Endodermal cell (in vitro differentiated cells): Measurements from ENCODE around the gene PMS1. TPM values are rescaled to one million over a fixed set of nuclear protein-coding genes. Genes with fewer than 3 reads are reported as not detected.
A peak's percentile ranks its signal among the peaks of the same experiment; 100 is the strongest.

Experiments used
- DNase-seq: peaks from one replicate; pipeline ENCODE4 v3.0.0-alpha.2; 2017
- H3K27ac ChIP-seq: 2 replicates; pipeline ENCODE4 v1.5.1; 2013; ENCODE audit warnings: mild to moderate bottlenecking, low read depth, low read length, moderate library complexity
- H3K27me3 ChIP-seq: 2 replicates; pipeline ENCODE4 v1.6.1; 2013; ENCODE audit warnings: mild to moderate bottlenecking, low read length, moderate library complexity; ENCODE audit not compliant: insufficient read depth, control insufficient read depth, poor library complexity, severe bottlenecking
- H3K36me3 ChIP-seq: 2 replicates; pipeline ENCODE4 v1.7.0; 2013; ENCODE audit warnings: mild to moderate bottlenecking, low read length, moderate library complexity; ENCODE audit not compliant: control insufficient read depth, insufficient read depth
- H3K4me1 ChIP-seq: one replicate; pipeline ENCODE4 v1.7.0; 2013; ENCODE audit warnings: low read length; ENCODE audit not compliant: control insufficient read depth, insufficient read depth
- H3K4me3 ChIP-seq: 2 replicates; pipeline ENCODE4 v1.5.1; 2013; ENCODE audit warnings: mild to moderate bottlenecking, low read length, moderate library complexity
- H3K9ac ChIP-seq: 2 replicates; pipeline ENCODE4 v1.6.1; 2013; ENCODE audit warnings: mild to moderate bottlenecking, low read length, moderate library complexity; ENCODE audit not compliant: poor library complexity, severe bottlenecking; ENCODE audit errors: extremely low read depth
- H3K9me3 ChIP-seq: 2 replicates; pipeline ENCODE4 v1.6.1; 2013; ENCODE audit warnings: mild to moderate bottlenecking, low read length, moderate library complexity; ENCODE audit not compliant: control insufficient read depth
- H3K27ac Mint-ChIP-seq: 2 replicates; pipeline ENCODE4 v1.8.0; 2020; ENCODE audit warnings: mixed read lengths
- H3K27me3 Mint-ChIP-seq: 2 replicates; pipeline ENCODE4 v1.8.0; 2021; ENCODE audit warnings: mild to moderate bottlenecking, mixed read lengths; ENCODE audit not compliant: insufficient read depth
- H3K36me3 Mint-ChIP-seq: 2 replicates; pipeline ENCODE4 v1.8.0; 2020; ENCODE audit warnings: low read depth, mixed read lengths
- H3K4me1 Mint-ChIP-seq: 2 replicates; pipeline ENCODE4 v1.8.0; 2020; ENCODE audit warnings: mixed read lengths
- H3K4me3 Mint-ChIP-seq: 2 replicates; pipeline ENCODE4 v1.8.0; 2020; ENCODE audit warnings: mild to moderate bottlenecking, moderate library complexity, mixed read lengths
- H3K9me3 Mint-ChIP-seq: 2 replicates; pipeline ENCODE4 v1.8.0; 2020; ENCODE audit warnings: mild to moderate bottlenecking, mixed read lengths
- WGBS, 2 experiments: methylation state at CpG; one replicate each; pipeline versions ENCODE4 v1.1.5 to v1.1.7; 2013; ENCODE audit warnings: missing lambda C conversion rate in 2 of 2, mixed read lengths in 1 of 2; ENCODE audit not compliant: insufficient coverage in 1 of 2, insufficient read length in 1 of 2; 5-methylcytosine and 5-hydroxymethylcytosine counted together
- total RNA-seq, 2 donors: library from RNA; stranded (reverse); fragmentation: NEBNext Ultra II Directional in 1 of 2; extraction: Animal tissue kit (Norgen Biotek cat#: 25700) in 1 of 2; gene quantifications; 2 replicates in 1 of 2; 3 replicates in 1 of 2; pipeline ENCODE4 v1.2.1, GENCODE V29; 2021
- TF ChIP-seq, protein P1 (sequence below): fragments of 200-600 bp; sonication (generic); conservative IDR thresholded peaks from 2 replicates; pipeline ENCODE4 v1.5.0; 2021; ENCODE audit warnings: antibody characterized with exemption, mild to moderate bottlenecking

PMS1 gene
- total RNA-seq, 2 donors from 2014 or later: 51.9 to 61.5 TPM

DNA sequence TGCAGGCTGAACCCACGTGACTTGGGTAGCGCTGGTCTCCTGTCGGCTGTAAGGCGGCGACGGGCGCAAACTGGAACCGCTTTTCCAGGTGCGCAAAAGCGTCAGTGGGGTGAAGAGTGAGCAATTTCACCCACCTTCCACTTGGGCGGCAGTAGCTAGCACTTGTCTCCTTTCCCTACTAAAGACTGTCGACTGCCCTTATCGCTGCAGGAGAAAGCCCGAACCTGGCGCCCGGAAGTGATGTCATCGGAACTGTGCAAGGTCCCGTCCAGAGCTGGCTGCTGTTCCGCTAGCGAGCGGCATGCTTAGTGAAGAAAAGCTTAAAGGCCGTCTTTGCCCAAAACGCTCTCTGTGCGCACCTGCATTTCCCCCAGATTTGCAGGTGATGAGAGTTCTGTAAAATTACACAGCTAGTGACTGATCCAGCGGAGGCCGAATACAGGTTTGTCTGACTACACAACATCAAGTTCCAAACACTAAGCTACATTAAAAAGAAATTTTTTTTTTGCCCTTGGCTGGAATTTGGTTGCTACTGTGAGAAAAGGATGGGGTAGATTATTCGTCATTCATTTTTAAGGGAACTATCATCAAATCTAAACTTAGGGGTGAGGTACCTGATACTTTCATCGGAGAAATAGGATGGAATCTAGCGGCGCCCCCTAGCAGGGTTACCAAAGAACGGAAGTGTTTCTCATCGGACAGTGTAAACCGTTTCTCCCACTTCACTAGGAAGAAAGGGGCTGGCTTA, 21.5 kb upstream of the PMS1 start, which contains the start of gene OSGEPL1:
OSGEPL1 (minus strand) TSS at position 242 of the 748 bp plus-strand sequence. CDS start 1,152 bp downstream, outside the sequence.
- H3K27ac Mint-ChIP-seq: peak within 1 kb of the TSS; percentile 97
- Histone ChIP-seq H3K9ac (peak within 1 kb of the TSS; percentile 74), H3K4me3 (peak within 1 kb of the TSS; percentile 98), H3K36me3 (peaks cover 12% of the 10 kb centered on the region), H3K4me1 (no peaks in the 10 kb centered on the region), H3K27ac (peak within 1 kb of the TSS; percentile 71), H3K9me3 (no peaks in the 10 kb centered on the region), H3K27me3 (no peaks in the 10 kb centered on the region)
- H3K4me1 Mint-ChIP-seq: peaks cover 3% of the 10 kb centered on the region
- no peaks in the 10 kb centered on the region for H3K9me3 Mint-ChIP-seq
- H3K27me3 Mint-ChIP-seq: no peaks in the 10 kb centered on the region
- WGBS, 2 experiments: 0% methylated on average over 23 to 33 of the region's 33 CpGs
- TF ChIP-seq, protein P1, sequence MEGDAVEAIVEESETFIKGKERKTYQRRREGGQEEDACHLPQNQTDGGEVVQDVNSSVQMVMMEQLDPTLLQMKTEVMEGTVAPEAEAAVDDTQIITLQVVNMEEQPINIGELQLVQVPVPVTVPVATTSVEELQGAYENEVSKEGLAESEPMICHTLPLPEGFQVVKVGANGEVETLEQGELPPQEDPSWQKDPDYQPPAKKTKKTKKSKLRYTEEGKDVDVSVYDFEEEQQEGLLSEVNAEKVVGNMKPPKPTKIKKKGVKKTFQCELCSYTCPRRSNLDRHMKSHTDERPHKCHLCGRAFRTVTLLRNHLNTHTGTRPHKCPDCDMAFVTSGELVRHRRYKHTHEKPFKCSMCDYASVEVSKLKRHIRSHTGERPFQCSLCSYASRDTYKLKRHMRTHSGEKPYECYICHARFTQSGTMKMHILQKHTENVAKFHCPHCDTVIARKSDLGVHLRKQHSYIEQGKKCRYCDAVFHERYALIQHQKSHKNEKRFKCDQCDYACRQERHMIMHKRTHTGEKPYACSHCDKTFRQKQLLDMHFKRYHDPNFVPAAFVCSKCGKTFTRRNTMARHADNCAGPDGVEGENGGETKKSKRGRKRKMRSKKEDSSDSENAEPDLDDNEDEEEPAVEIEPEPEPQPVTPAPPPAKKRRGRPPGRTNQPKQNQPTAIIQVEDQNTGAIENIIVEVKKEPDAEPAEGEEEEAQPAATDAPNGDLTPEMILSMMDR: peak; percentile 74
- H3K36me3 Mint-ChIP-seq: peaks cover 21% of the 10 kb centered on the region
- H3K4me3 Mint-ChIP-seq: peak within 1 kb of the TSS; percentile 86
- peak; percentile 97 for DNase-seq

DNA sequence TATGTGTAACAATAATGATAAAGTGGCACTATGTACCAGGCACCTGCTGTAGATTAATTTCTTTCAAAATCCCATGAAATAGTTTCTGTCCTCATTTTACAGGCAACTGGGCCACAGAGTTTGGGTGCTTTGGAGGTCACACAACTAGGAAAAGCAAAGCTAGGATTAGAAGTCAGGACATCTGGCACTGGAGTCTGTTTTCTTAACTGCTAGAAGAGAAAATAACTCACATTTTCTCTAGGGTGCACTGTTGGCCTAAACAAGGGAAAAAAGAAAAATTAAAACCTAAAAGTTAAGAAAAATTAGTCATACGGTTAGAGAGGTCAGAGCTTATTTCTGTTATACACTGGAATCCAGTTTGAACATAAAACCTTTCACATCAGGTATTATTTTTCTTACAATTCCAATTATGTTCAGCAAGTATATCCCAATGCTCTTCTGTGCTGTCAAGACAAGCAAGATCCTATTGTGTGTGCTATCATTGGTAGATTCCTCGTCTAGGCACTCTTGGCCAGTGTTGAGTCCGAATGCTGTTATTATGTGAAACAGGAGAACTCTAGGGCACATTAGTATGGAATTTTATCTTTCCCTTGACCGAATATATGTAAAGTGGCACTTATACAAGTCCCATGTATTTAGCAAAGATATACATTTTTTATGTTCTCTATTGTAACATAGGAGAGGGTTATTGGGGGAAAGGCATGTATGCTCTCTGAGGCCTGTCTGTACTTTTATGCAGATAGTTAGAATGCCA, 20.2 kb upstream of the PMS1 start:
- peak overlapping the region; percentile 86 for H3K4me3 Mint-ChIP-seq
- peaks cover 3% of the 10 kb centered on the region for H3K4me1 Mint-ChIP-seq
- no peak overlapping the region for H3K27ac Mint-ChIP-seq
- peaks cover 23% of the 10 kb centered on the region for H3K36me3 Mint-ChIP-seq
- Histone ChIP-seq H3K36me3 (peaks cover 21% of the 10 kb centered on the region), H3K9me3 (no peaks in the 10 kb centered on the region), H3K27me3 (no peaks in the 10 kb centered on the region), H3K4me1 (no peaks in the 10 kb centered on the region), H3K9ac (no peak overlapping the region), H3K27ac (no peak overlapping the region), H3K4me3 (peak overlapping the region; percentile 98)
- DNase-seq: no peak
- WGBS, 2 experiments: 97 to 100% methylated on average over 3 to 4 of the region's 4 CpGs
- H3K27me3 Mint-ChIP-seq: no peaks in the 10 kb centered on the region
- no peaks in the 10 kb centered on the region for H3K9me3 Mint-ChIP-seq
- TF ChIP-seq, protein P1: peak; percentile 24

DNA sequence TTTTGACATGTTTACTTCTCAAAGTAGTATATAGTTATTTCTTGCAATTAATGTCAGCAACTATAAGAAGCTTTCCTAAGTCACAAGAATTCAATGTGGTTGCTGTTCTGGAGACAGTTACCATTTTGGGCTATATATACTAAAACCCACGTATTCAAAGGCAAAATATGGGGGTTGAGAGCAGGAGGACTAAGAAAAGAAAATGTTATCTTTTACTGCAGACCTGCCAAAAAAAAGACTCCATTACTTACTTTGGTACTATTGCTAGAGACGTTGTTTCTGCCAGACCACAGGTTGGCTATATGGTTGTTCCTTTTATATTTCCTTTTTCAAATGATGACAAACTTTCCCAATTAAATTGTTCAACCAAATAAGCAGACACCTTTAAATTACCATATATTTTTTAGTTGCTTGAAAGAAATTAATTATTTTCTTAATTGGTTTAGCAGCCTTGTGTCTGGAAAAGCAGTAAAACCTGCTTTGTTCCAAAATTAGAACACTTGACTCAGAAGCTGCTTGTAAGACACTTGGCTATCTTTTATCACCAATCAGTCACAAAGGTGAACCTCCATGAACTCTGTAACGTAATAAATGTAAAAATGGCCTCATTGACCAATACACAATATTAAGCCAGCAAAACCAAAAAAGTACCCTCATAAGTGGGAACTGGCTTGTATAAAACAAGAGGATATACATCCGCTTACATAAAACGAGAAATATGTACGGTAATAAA, 13.5 kb upstream of the PMS1 start:
- Mint-ChIP-seq H3K36me3 (peaks cover 60% of the 10 kb centered on the region), H3K4me1 (no peaks in the 10 kb centered on the region), H3K9me3 (no peaks in the 10 kb centered on the region), H3K27me3 (no peaks in the 10 kb centered on the region), H3K4me3 (no peak overlapping the region), H3K27ac (no peak overlapping the region)
- WGBS, 2 experiments: 100% methylated on average over 1 to 3 of the region's 6 CpGs
- Histone ChIP-seq H3K9me3 (no peaks in the 10 kb centered on the region), H3K36me3 (peaks cover 84% of the 10 kb centered on the region), H3K4me3 (no peak overlapping the region), H3K4me1 (no peaks in the 10 kb centered on the region), H3K9ac (no peak overlapping the region), H3K27me3 (no peaks in the 10 kb centered on the region), H3K27ac (no peak overlapping the region)
- TF ChIP-seq, protein P1: no peak
- no peak for DNase-seq
